ENCODE measurements around the gene PTEN. TPM values are rescaled to one million over a fixed set of nuclear protein-coding genes. Genes with fewer than 3 reads are reported as not detected.
A peak's percentile ranks its signal among the peaks of the same experiment; 100 is the strongest.
"Not testable (repeated sequence)": the region's sequence is repeated elsewhere in the genome, so short reads cannot be mapped to it uniquely, and the experiment has no call there.

The PTEN gene
- polyA plus RNA-seq, 4 donors, result 18.8 to 73.2 (median 27.7) TPM

DNA sequence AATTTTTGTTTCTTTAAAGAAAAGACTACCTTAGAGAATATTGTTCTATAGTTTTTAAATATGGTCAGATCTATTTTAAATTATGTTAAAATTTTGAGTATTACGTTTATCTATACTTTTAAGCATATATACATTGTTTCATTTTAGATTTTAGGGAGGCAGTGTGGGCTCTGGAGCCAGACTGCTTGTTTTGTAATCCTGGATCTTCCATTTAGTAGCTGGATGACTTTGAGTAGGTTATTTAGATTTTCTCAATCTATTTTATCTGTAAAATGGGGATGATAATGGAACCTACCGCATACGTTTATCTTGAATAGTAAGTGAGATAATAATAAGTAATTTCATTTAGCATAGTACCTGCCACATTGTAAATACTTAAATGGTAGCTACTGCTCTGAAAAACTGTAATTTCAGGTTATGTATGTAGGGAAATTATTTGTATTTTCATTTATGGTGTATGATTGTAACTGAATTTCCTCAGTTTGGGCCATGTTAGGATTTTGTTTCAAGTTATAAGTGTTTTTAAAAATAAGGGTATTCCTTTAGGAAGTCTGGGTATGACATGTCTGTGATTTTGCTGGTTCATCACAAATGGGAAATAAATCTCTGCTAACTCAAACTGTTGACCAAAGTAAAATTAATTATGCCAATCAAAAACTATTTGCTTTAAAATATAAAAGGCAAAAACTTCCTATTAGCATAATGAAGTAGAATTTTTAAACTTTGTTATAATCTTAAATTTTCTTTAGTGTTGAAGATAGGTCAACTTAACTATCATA is 6.5 kb downstream of the PTEN start:
- WGBS, 3 donors, result 64 to 75% (median 74%) methylated on average over 3 of the region's 3 CpGs
- Histone ChIP-seq H3K27me3 (ENCODE audit: control insufficient read depth in 3 of 3, insufficient read depth in 3 of 3, low read length in 3 of 3) (no peaks in the 10 kb centered on the region), H3K27ac (ENCODE audit: low read depth in 1 of 3, low read length in 2 of 3) (no peak overlapping the region), H3K4me3 (ENCODE audit: low read depth in 1 of 3, low read length in 3 of 3) (no peak overlapping the region), H3K9me3 (ENCODE audit: control insufficient read depth in 2 of 2, insufficient read depth in 1 of 2, low read depth in 1 of 2, low read length in 1 of 2) (no peaks in the 10 kb centered on the region), H3K36me3 (ENCODE audit: control insufficient read depth in 3 of 3, insufficient read depth in 2 of 3, low read depth in 1 of 3, low read length in 3 of 3) (peaks cover 0 to 13% (median 0%) of the 10 kb centered on the region in 3 donors), H3K4me1 (ENCODE audit: control insufficient read depth in 3 of 3, insufficient read depth in 2 of 3, low read depth in 1 of 3, low read length in 2 of 3) (peaks cover 0 to 2% (median 0%) of the 10 kb centered on the region in 3 donors)
- no peak for FAIRE-seq
- DNase-seq, result no peak

GRCh38 chr10:87872828-87873227 is 9.4 kb downstream of the PTEN start:
- H3K4me1 ChIP-seq (ENCODE audit: control insufficient read depth in 3 of 3, insufficient read depth in 2 of 3, low read depth in 1 of 3, low read length in 2 of 3), result peaks cover 0 to 2% (median 0%) of the 10 kb centered on the region in 3 donors
- DNase-seq (no peak), FAIRE-seq (no peak)
- H3K9me3 ChIP-seq (ENCODE audit: control insufficient read depth in 2 of 2, insufficient read depth in 1 of 2, low read depth in 1 of 2, low read length in 1 of 2), result no peaks in the 10 kb centered on the region
- H3K36me3 ChIP-seq (ENCODE audit: control insufficient read depth in 3 of 3, insufficient read depth in 2 of 3, low read depth in 1 of 3, low read length in 3 of 3), result peaks cover 0 to 13% (median 0%) of the 10 kb centered on the region in 3 donors
- H3K4me3 ChIP-seq (ENCODE audit: low read depth in 1 of 3, low read length in 3 of 3), result no peak overlapping the region
- 95 to 96% (median 96%) methylated on average over 6 of the region's 6 CpGs for WGBS, 3 donors
- no peak overlapping the region for H3K27ac ChIP-seq (ENCODE audit: low read depth in 1 of 3, low read length in 2 of 3)
- H3K27me3 ChIP-seq (ENCODE audit: control insufficient read depth in 3 of 3, insufficient read depth in 3 of 3, low read length in 3 of 3), result no peaks in the 10 kb centered on the region

- H3K36me3 ChIP-seq (ENCODE audit: control insufficient read depth in 3 of 3, insufficient read depth in 2 of 3, low read depth in 1 of 3, low read length in 3 of 3), result peaks cover 0 to 15% (median 0%) of the 10 kb centered on the region in 3 donors
- no peak for FAIRE-seq
- peaks cover 0 to 2% (median 0%) of the 10 kb centered on the region in 3 donors for H3K4me1 ChIP-seq (ENCODE audit: control insufficient read depth in 3 of 3, insufficient read depth in 2 of 3, low read depth in 1 of 3, low read length in 2 of 3)
Measured at GRCh38 chr10:87873656-87874055, 10.2 kb downstream of the PTEN start.

DNA sequence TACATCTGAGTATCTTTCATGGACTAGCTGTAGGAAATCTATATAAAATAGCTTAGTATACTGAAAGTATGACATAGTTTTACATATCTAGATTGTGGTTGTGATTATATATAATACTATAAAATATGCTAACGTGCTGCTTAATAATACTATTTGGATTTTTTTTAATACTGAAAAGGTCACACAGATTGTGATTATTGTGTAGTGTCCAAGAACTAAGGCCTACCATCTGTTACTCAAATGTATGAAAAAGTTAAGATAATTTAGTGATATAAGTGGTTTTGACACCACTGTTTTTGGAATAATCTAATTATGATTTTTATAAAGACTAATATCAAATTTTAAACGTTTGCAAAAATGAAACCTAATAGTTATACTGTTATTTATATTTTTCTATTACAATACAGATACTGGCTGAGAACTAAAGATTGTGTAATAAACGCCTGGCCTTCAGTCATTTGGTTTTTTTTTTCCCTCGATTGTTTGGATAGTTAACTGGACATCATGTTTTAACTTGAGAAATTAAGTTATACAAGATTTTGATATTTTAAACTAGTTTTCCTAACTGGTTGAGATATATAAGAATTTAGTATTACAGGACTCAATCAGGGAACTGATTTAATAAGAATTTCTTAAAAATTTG is 12.6 kb downstream of the PTEN start:
- Histone ChIP-seq H3K4me1 (ENCODE audit: control insufficient read depth in 3 of 3, insufficient read depth in 2 of 3, low read depth in 1 of 3, low read length in 2 of 3) (no peaks in the 10 kb centered on the region), H3K9me3 (ENCODE audit: control insufficient read depth in 2 of 2, insufficient read depth in 1 of 2, low read depth in 1 of 2, low read length in 1 of 2) (no peaks in the 10 kb centered on the region), H3K27me3 (ENCODE audit: control insufficient read depth in 3 of 3, insufficient read depth in 3 of 3, low read length in 3 of 3) (no peaks in the 10 kb centered on the region), H3K27ac (ENCODE audit: low read depth in 1 of 3, low read length in 2 of 3) (no peak overlapping the region), H3K36me3 (ENCODE audit: control insufficient read depth in 3 of 3, insufficient read depth in 2 of 3, low read depth in 1 of 3, low read length in 3 of 3) (peaks cover 0 to 16% (median 0%) of the 10 kb centered on the region in 3 donors), H3K4me3 (ENCODE audit: low read depth in 1 of 3, low read length in 3 of 3) (no peak overlapping the region)
- DNase-seq, result no peak
- FAIRE-seq, result peak; percentile 30
- WGBS, 3 donors, result 48 to 56% (median 50%) methylated on average over 4 of the region's 4 CpGs

More at GRCh38 chr10:87873656-87874055, 10.2 kb downstream of the PTEN start:
- Histone ChIP-seq H3K27me3 (ENCODE audit: control insufficient read depth in 3 of 3, insufficient read depth in 3 of 3, low read length in 3 of 3) (no peaks in the 10 kb centered on the region), H3K27ac (ENCODE audit: low read depth in 1 of 3, low read length in 2 of 3) (no peak overlapping the region), H3K4me3 (ENCODE audit: low read depth in 1 of 3, low read length in 3 of 3) (no peak overlapping the region), H3K9me3 (ENCODE audit: control insufficient read depth in 2 of 2, insufficient read depth in 1 of 2, low read depth in 1 of 2, low read length in 1 of 2) (no peaks in the 10 kb centered on the region)
- WGBS, 3 donors, result 85 to 95% (median 94%) methylated on average over 2 of the region's 2 CpGs
- DNase-seq, result no peak

DNA sequence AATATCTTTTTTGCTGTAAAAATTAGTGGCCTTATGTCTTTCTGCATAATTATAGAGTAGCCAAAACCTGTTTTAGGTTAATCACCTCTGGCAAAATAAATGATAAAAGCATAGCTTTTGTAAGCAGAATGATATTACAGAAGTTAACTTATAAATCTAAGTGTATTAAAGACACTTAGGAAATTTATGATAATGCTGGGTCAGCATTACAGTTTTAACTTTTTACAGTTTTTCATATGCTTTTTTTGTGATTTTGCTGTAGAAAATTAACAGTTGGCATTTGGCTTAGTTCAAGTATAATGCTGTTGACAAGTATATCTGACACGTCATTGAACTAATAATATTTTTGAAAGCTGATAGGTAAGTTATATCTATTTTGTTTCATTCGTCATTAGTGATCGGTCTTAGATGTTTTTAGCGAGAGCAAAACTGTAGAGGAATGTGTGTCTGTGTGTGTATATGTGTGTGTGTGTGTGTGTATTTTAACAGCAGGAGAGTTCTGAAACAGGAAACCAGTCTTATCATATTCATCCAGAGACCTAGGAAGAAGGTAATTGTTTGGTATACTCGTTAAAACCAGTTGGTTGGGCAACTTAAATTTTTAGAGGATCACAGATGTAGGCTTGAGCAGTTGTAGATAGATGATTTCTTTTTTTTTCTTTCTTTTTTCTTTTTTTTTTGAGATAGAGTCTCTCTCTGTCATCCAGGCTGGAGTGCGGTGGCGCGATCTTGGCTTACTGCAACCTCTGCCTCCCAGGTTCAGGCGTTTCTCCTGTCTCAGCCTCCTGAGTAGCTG is 15.4 kb downstream of the PTEN start:
- FAIRE-seq, result no peak
- H3K27ac ChIP-seq (ENCODE audit: low read depth in 1 of 3, low read length in 2 of 3), result no peak overlapping the region
- WGBS, 3 donors, result 83 to 93% (median 87%) methylated on average over 9 of the region's 9 CpGs
- H3K4me1 ChIP-seq (ENCODE audit: control insufficient read depth in 3 of 3, insufficient read depth in 2 of 3, low read depth in 1 of 3, low read length in 2 of 3), result no peaks in the 10 kb centered on the region
- DNase-seq, result no peak
- no peak overlapping the region for H3K4me3 ChIP-seq (ENCODE audit: low read depth in 1 of 3, low read length in 3 of 3)
- peaks cover 0 to 7% (median 0%) of the 10 kb centered on the region in 3 donors for H3K36me3 ChIP-seq (ENCODE audit: control insufficient read depth in 3 of 3, insufficient read depth in 2 of 3, low read depth in 1 of 3, low read length in 3 of 3)
- H3K9me3 ChIP-seq (ENCODE audit: control insufficient read depth in 2 of 2, insufficient read depth in 1 of 2, low read depth in 1 of 2, low read length in 1 of 2), result no peaks in the 10 kb centered on the region
- no peaks in the 10 kb centered on the region for H3K27me3 ChIP-seq (ENCODE audit: control insufficient read depth in 3 of 3, insufficient read depth in 3 of 3, low read length in 3 of 3)

DNA sequence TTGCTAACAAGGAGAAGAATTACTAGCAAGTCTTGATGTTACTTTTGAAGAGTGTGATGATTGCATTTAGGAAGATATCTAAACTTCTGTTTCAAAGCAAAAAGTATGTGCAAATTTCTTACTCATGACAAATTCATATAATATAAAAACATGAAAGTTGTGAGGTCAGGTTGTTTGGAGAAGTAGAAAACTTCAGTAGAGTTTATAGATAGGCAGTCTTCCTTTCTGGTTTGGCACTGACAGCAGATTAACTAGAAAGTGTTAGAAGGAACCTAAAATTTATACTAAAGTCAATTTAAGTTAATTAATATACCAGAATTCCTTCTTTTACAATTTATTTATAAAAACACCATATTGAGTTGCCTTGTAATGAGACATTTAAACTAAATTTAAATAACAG is 16.9 kb downstream of the PTEN start:
- Histone ChIP-seq H3K4me1 (ENCODE audit: control insufficient read depth in 3 of 3, insufficient read depth in 2 of 3, low read depth in 1 of 3, low read length in 2 of 3) (no peaks in the 10 kb centered on the region), H3K4me3 (ENCODE audit: low read depth in 1 of 3, low read length in 3 of 3) (no peak overlapping the region), H3K27me3 (ENCODE audit: control insufficient read depth in 3 of 3, insufficient read depth in 3 of 3, low read length in 3 of 3) (no peaks in the 10 kb centered on the region), H3K36me3 (ENCODE audit: control insufficient read depth in 3 of 3, insufficient read depth in 2 of 3, low read depth in 1 of 3, low read length in 3 of 3) (peaks cover 0 to 7% (median 0%) of the 10 kb centered on the region in 3 donors), H3K27ac (ENCODE audit: low read depth in 1 of 3, low read length in 2 of 3) (no peak overlapping the region), H3K9me3 (ENCODE audit: control insufficient read depth in 2 of 2, insufficient read depth in 1 of 2, low read depth in 1 of 2, low read length in 1 of 2) (no peaks in the 10 kb centered on the region)
- no peak for FAIRE-seq
- DNase-seq, result no peak

- H3K4me1 ChIP-seq (ENCODE audit: control insufficient read depth in 3 of 3, insufficient read depth in 2 of 3, low read depth in 1 of 3, low read length in 2 of 3); H3K27me3 ChIP-seq (ENCODE audit: control insufficient read depth in 3 of 3, insufficient read depth in 3 of 3, low read length in 3 of 3); H3K4me3 ChIP-seq (ENCODE audit: low read depth in 1 of 3, low read length in 3 of 3); H3K9me3 ChIP-seq (ENCODE audit: control insufficient read depth in 2 of 2, insufficient read depth in 1 of 2, low read depth in 1 of 2, low read length in 1 of 2); FAIRE-seq; H3K27ac ChIP-seq (ENCODE audit: low read depth in 1 of 3, low read length in 2 of 3); H3K36me3 ChIP-seq (ENCODE audit: control insufficient read depth in 3 of 3, insufficient read depth in 2 of 3, low read depth in 1 of 3, low read length in 3 of 3); DNase-seq: not testable (repeated sequence)
- 95 to 100% (median 97%) methylated on average over 5 of the region's 5 CpGs for WGBS, 3 donors
Measured at GRCh38 chr10:87881373-87882059, 18.1 kb downstream of the PTEN start.
